HCT116 (cell line): ENCODE data around the gene CCND1.

Experiments
- EZH2 ChIP-seq: fragments of 200-600 bp; sonication (generic); IDR thresholded peaks from 2 replicates; pipeline ENCODE4 v1.6.1; 2017; ENCODE audit warnings: antibody characterized with exemption, mixed run types
- POLR2AphosphoS5 ChIP-seq: IDR thresholded peaks from 2 replicates; pipeline ENCODE4 v1.6.1; 2011; ENCODE audit warnings: mild to moderate bottlenecking, low read depth, low read length, moderate library complexity
- YY1 ChIP-seq: IDR thresholded peaks from 2 replicates; pipeline ENCODE4 v1.6.1; 2011; ENCODE audit warnings: low read length, low read depth, moderate library complexity, mild to moderate bottlenecking; ENCODE audit not compliant: insufficient replicate concordance; ENCODE audit errors: extremely low read depth
- ZFX ChIP-seq: fragments of 450-650 bp; IDR thresholded peaks from 2 replicates; pipeline ENCODE4 v1.6.1; 2017
- TF ChIP-seq, protein P1 (sequence below), 3 experiments: fragments of 200-600 bp in 1 of 3; sonication (generic) in 1 of 3; IDR thresholded peaks in 2 of 3; conservative IDR thresholded peaks in 1 of 3; 2 replicates each; pipeline ENCODE4 v1.5.1; 2012 to 2017; ENCODE audit warnings: low read depth in 2 of 3, low read length in 2 of 3, antibody characterized with exemption in 1 of 3, borderline replicate concordance in 1 of 3, control low read depth in 1 of 3, mild to moderate bottlenecking in 1 of 3, mixed read lengths in 1 of 3, mixed run types in 1 of 3, moderate library complexity in 1 of 3; ENCODE audit not compliant: insufficient read depth in 1 of 3
- TF ChIP-seq, protein P2 (sequence below): IDR thresholded peaks from 2 replicates; pipeline ENCODE4 v1.6.1; 2012; ENCODE audit warnings: low read depth

DNA sequence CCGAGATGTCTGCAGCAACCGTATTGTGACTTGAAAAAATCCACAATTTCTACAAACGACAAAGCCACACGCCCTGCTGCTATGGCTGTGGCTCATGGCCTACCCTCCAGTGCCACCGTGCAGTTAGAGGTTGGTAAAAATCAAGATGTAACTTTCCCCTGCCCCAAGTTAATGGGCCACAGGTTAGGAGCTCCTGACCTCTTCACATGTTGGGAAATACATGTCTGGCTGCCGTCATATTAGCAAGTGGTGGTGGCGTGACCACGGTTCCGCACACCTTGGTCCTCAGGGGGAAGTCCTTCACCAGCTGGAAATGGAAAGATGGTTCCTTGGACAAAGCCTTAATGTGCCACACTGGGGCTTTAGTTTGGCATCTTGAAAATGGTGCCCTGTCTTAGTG is 27.4 kb upstream of the CCND1 start:
- TF ChIP-seq POLR2AphosphoS5 = no peak
- TF ChIP-seq, protein P1, sequence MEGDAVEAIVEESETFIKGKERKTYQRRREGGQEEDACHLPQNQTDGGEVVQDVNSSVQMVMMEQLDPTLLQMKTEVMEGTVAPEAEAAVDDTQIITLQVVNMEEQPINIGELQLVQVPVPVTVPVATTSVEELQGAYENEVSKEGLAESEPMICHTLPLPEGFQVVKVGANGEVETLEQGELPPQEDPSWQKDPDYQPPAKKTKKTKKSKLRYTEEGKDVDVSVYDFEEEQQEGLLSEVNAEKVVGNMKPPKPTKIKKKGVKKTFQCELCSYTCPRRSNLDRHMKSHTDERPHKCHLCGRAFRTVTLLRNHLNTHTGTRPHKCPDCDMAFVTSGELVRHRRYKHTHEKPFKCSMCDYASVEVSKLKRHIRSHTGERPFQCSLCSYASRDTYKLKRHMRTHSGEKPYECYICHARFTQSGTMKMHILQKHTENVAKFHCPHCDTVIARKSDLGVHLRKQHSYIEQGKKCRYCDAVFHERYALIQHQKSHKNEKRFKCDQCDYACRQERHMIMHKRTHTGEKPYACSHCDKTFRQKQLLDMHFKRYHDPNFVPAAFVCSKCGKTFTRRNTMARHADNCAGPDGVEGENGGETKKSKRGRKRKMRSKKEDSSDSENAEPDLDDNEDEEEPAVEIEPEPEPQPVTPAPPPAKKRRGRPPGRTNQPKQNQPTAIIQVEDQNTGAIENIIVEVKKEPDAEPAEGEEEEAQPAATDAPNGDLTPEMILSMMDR (IDR thresholded peaks at IDR 0.05 in 2 of 3, conservative IDR thresholded peaks at IDR 0.05 in 1 of 3; ENCODE audit: borderline replicate concordance in 1 of 3, insufficient read depth in 1 of 3, low read depth in 2 of 3, low read length in 2 of 3) = no peak
- TF ChIP-seq ZFX = no peak
- no peak for TF ChIP-seq EZH2
- TF ChIP-seq, protein P2, sequence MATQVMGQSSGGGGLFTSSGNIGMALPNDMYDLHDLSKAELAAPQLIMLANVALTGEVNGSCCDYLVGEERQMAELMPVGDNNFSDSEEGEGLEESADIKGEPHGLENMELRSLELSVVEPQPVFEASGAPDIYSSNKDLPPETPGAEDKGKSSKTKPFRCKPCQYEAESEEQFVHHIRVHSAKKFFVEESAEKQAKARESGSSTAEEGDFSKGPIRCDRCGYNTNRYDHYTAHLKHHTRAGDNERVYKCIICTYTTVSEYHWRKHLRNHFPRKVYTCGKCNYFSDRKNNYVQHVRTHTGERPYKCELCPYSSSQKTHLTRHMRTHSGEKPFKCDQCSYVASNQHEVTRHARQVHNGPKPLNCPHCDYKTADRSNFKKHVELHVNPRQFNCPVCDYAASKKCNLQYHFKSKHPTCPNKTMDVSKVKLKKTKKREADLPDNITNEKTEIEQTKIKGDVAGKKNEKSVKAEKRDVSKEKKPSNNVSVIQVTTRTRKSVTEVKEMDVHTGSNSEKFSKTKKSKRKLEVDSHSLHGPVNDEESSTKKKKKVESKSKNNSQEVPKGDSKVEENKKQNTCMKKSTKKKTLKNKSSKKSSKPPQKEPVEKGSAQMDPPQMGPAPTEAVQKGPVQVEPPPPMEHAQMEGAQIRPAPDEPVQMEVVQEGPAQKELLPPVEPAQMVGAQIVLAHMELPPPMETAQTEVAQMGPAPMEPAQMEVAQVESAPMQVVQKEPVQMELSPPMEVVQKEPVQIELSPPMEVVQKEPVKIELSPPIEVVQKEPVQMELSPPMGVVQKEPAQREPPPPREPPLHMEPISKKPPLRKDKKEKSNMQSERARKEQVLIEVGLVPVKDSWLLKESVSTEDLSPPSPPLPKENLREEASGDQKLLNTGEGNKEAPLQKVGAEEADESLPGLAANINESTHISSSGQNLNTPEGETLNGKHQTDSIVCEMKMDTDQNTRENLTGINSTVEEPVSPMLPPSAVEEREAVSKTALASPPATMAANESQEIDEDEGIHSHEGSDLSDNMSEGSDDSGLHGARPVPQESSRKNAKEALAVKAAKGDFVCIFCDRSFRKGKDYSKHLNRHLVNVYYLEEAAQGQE = no peak
- no peak for TF ChIP-seq YY1
